Urinary bladder (tissue), 4 donors: ENCODE measurements around the gene FNBP1. TPM values are rescaled to one million over a fixed set of nuclear protein-coding genes. Genes with fewer than 3 reads are reported as not detected.
A peak's percentile ranks its signal among the peaks of the same experiment; 100 is the strongest.
"Not testable (repeated sequence)": the region's sequence is repeated elsewhere in the genome, so short reads cannot be mapped to it uniquely, and the experiment has no call there.

ENCODE experiments used
- DNase-seq: peaks from one replicate; pipeline ENCODE4 v3.0.0-alpha.2; 2015; ENCODE audit errors: extremely low spot score
- H3K27ac ChIP-seq: one replicate; pipeline ENCODE4 v1.5.1; 2013; ENCODE audit warnings: low read depth, mild to moderate bottlenecking, moderate library complexity
- H3K36me3 ChIP-seq: one replicate; pipeline ENCODE4 v1.6.1; 2013; ENCODE audit warnings: mild to moderate bottlenecking, moderate library complexity; ENCODE audit not compliant: insufficient read depth
- H3K4me1 ChIP-seq: one replicate; pipeline ENCODE4 v1.6.1; 2013; ENCODE audit warnings: mild to moderate bottlenecking, moderate library complexity; ENCODE audit not compliant: insufficient read depth
- H3K4me3 ChIP-seq: one replicate; pipeline ENCODE4 v1.5.1; 2013; ENCODE audit warnings: low read depth, low read length
- WGBS: extraction: QIAGEN DNeasy Blood & Tissue Kit; methylation state at CpG from one replicate; pipeline ENCODE4 v1.1.7; 2013; 5-methylcytosine and 5-hydroxymethylcytosine counted together
- polyA plus RNA-seq: library from polyadenylated mRNA; stranded (reverse); fragments of 200-250 nt; gene quantifications from one replicate; pipeline ENCODE4 v1.2.3, GENCODE V29; 2013
- total RNA-seq: library from RNA; depleted of rRNA; stranded (reverse); fragments of >200 nt; gene quantifications from one replicate; pipeline ENCODE4 v1.2.3, GENCODE V29; 2014
- donor health status: healthy with polysubstance abuse.
- donor health status: healthy.

FNBP1 gene
- total and polyA plus RNA-seq, 2 donors: 107 to 121 TPM

- H3K36me3 ChIP-seq: peaks cover 3% of the 10 kb centered on the region
- H3K4me3 ChIP-seq: no peak overlapping the region
- 92% methylated on average over 17 of the region's 17 CpGs for WGBS
- DNase-seq: no peak
- H3K4me1 ChIP-seq: no peaks in the 10 kb centered on the region
- H3K27ac ChIP-seq: no peak overlapping the region
These were observed 147.4 kb downstream of the FNBP1 start for GRCh38 chr9:129895376-129896268.

GRCh38 chr9:129894120-129894823, 148.7 kb downstream of the FNBP1 start:
- no peak for DNase-seq
- H3K4me3 ChIP-seq: no peak overlapping the region
- no peaks in the 10 kb centered on the region for H3K36me3 ChIP-seq
- WGBS: 86% methylated on average over 9 of the region's 9 CpGs
- H3K4me1 ChIP-seq: no peaks in the 10 kb centered on the region
- H3K27ac ChIP-seq: peak overlapping the region; percentile 43

- Histone ChIP-seq H3K27ac (no peak overlapping the region), H3K4me3 (no peak overlapping the region), H3K36me3 (no peaks in the 10 kb centered on the region), H3K4me1 (no peaks in the 10 kb centered on the region)
- 53% methylated on average over 4 of the region's 4 CpGs for WGBS
- no peak for DNase-seq
These were observed 151.4 kb downstream of the FNBP1 start for GRCh38 chr9:129891569-129891968.

- H3K4me3 ChIP-seq: peak overlapping the region; percentile 16
- not testable (repeated sequence) for DNase-seq, H3K36me3 ChIP-seq, H3K27ac ChIP-seq, H3K4me1 ChIP-seq
- WGBS: 84% methylated on average over 14 of the region's 14 CpGs
These were observed 152.2 kb downstream of the FNBP1 start for GRCh38 chr9:129890718-129891299.

- Histone ChIP-seq H3K27ac (peak overlapping the region; percentile 7), H3K4me3 (peak overlapping the region; percentile 16), H3K36me3 (no peaks in the 10 kb centered on the region), H3K4me1 (no peaks in the 10 kb centered on the region)
- WGBS: 69% methylated on average over 37 of the region's 37 CpGs
- no peak for DNase-seq
These were observed 152.9 kb downstream of the FNBP1 start for GRCh38 chr9:129889941-129890717.

- 86% methylated on average over 31 of the region's 31 CpGs for WGBS
- Histone ChIP-seq H3K27ac (peak overlapping the region; percentile 3), H3K4me3 (no peak overlapping the region), H3K4me1 (no peaks in the 10 kb centered on the region), H3K36me3 (no peaks in the 10 kb centered on the region)
- DNase-seq: no peak
These were observed 153.7 kb downstream of the FNBP1 start for GRCh38 chr9:129889122-129889940.

GRCh38 chr9:129888293-129889121, 154.5 kb downstream of the FNBP1 start:
- no peaks in the 10 kb centered on the region for H3K4me1 ChIP-seq
- no peak overlapping the region for H3K4me3 ChIP-seq
- DNase-seq: no peak
- H3K27ac ChIP-seq: peak overlapping the region; percentile 27
- WGBS: 71% methylated on average over 29 of the region's 29 CpGs
- no peaks in the 10 kb centered on the region for H3K36me3 ChIP-seq

GRCh38 chr9:129887334-129888292, 155.4 kb downstream of the FNBP1 start:
- 66% methylated on average over 27 of the region's 27 CpGs for WGBS
- Histone ChIP-seq H3K4me1 (no peaks in the 10 kb centered on the region), H3K27ac (peak overlapping the region; percentile 27), H3K36me3 (no peaks in the 10 kb centered on the region), H3K4me3 (no peak overlapping the region)
- no peak for DNase-seq

- peak overlapping the region; percentile 22 for H3K4me3 ChIP-seq
- no peak for DNase-seq
- H3K27ac ChIP-seq: peak overlapping the region; percentile 73
- H3K4me1 ChIP-seq: no peaks in the 10 kb centered on the region
- 62% methylated on average over 20 of the region's 20 CpGs for WGBS
- H3K36me3 ChIP-seq: peaks cover 3% of the 10 kb centered on the region
These were observed 156.5 kb downstream of the FNBP1 start for GRCh38 chr9:129886226-129887174.

- Histone ChIP-seq H3K4me1 (no peaks in the 10 kb centered on the region), H3K27ac (peak overlapping the region; percentile 73), H3K36me3 (peaks cover 6% of the 10 kb centered on the region), H3K4me3 (peak overlapping the region; percentile 22)
- WGBS: 1% methylated on average over 27 of the region's 27 CpGs
- peak; percentile 67 for DNase-seq
These were observed 157.3 kb downstream of the FNBP1 start for GRCh38 chr9:129885670-129886106.
